HG02588 (cell line): ENCODE data around the gene PNCK.

ENCODE experiments used
- ATAC-seq: cut with Tn5 transposase; IDR thresholded peaks from one replicate; pipeline ENCODE4 v1.9.1; 2021; ENCODE audit warnings: mild to moderate bottlenecking, moderate library complexity; ENCODE audit not compliant: unreplicated experiment

The PNCK gene

GRCh38 chrX:153665726-153666306 is 7.8 kb downstream of the PNCK start:
- no peak for ATAC-seq

DNA sequence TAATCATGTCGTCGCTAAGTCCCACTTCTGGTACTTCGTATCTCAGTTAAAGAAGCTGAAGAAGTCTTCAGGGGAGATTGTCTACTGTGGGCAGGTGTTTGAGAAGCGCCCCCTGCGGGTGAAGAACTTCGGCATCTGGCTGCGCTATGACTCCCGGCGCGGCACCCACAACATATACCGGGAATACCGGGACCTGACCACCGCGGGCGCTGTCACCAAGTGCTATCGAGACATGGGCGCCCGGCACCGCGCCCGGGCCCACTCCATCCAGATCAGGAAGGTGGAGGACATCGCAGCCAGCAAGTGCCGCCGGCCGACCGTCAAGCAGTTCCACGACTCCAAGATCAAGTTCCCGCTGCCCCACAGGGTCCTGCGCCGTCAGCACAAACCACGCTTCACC is 11.3 kb downstream of the PNCK start:
- no peak for ATAC-seq

DNA sequence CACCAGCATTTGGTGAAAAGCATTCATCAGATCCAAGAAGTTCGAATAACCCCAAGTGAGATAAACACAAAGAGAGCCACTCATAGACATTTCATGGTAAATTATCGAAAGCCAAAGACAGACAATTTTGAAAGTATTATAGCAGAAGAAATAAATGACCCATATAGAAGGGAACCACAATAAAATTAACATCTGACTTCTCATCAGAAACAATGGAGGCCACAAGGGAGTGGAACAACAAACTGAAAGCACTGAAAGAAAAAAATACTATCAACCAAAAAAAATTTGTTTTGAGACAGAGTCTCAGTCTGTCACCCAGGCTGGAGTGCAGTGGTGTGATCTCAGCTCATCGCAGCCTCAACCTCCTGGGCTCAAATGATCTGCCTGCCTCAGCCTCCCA is 14.3 kb downstream of the PNCK start:
- no peak for ATAC-seq

- no peak for ATAC-seq
These were observed 16.5 kb downstream of the PNCK start for GRCh38 chrX:153657161-153657560.

DNA sequence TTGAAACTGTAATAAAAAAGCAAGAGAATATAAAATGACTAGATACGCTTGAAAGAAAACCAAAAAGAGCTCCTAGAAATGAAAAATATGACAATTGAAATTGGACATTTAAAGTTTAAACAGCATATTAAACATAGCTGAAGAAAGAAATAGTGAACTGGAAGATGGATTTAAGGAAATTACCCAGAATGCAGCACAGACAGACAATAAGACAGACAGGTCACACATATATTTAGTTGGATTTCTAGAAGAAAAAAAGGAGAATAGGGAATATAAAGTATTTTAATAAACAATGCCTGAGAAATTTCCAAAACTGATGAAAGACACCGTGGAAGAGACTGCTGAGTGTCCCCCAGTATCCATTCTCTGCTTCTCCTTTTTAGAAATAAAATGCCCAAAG is 20.1 kb downstream of the PNCK start:
- ATAC-seq: no peak

- ATAC-seq: no peak
These were observed 22.0 kb downstream of the PNCK start for GRCh38 chrX:153651540-153652079.

DNA sequence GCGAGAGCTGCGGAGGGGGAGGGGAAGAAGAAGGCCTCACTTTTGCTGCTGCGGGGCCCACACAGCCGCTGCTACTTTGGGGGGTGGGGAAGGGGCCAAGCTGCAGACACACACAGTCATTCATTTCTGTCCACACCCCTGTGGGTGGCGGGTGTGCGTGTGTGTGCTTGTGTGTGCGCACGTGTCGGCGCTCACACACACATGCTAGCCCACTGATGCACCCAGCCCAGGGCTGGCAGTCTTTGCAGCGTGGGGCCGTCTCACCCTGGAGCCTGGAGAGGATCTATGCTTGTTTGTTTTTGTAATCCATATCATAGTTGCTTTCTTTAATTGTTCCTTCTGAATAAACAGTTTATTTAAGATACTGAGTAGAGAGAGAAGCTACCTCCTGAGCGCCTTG is 22.7 kb downstream of the PNCK start:
- ATAC-seq: no peak

GRCh38 chrX:153649915-153650782 is 23.5 kb downstream of the PNCK start:
- no peak for ATAC-seq

DNA sequence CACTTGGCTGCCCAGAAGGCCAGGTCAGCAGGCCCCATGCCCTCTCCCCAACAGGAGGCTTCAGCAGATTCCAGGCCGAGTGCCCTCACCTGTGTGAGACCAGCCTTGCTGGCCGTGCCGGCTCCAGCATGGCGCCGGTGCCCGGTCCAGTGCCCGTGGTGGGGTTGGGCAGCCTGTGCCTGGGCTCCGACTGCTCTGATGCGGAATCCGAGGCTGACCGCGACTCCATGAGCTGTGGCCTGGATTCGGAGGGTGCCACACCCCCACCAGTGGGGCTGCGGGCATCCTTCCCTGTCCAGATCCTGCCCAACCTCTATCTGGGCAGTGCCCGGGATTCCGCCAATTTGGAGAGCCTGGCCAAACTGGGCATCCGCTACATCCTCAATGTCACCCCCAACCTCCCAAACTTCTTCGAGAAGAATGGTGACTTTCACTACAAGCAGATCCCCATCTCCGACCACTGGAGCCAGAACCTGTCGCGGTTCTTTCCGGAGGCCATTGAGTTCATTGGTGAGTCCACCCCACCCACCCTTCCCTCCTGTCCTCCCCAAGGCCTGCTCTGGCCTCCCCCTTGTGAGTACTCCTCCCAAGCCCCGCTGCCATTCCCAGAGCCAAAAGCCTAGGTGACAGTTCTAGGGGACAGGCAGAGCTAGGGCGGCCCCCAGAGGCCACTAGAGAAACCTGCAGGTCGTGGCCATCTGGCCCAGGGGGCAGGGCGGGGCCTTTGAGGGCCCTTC is 24.3 kb downstream of the PNCK start:
- no peak for ATAC-seq

- no peak for ATAC-seq
These were observed 25.0 kb downstream of the PNCK start for GRCh38 chrX:153648358-153649177.

DNA sequence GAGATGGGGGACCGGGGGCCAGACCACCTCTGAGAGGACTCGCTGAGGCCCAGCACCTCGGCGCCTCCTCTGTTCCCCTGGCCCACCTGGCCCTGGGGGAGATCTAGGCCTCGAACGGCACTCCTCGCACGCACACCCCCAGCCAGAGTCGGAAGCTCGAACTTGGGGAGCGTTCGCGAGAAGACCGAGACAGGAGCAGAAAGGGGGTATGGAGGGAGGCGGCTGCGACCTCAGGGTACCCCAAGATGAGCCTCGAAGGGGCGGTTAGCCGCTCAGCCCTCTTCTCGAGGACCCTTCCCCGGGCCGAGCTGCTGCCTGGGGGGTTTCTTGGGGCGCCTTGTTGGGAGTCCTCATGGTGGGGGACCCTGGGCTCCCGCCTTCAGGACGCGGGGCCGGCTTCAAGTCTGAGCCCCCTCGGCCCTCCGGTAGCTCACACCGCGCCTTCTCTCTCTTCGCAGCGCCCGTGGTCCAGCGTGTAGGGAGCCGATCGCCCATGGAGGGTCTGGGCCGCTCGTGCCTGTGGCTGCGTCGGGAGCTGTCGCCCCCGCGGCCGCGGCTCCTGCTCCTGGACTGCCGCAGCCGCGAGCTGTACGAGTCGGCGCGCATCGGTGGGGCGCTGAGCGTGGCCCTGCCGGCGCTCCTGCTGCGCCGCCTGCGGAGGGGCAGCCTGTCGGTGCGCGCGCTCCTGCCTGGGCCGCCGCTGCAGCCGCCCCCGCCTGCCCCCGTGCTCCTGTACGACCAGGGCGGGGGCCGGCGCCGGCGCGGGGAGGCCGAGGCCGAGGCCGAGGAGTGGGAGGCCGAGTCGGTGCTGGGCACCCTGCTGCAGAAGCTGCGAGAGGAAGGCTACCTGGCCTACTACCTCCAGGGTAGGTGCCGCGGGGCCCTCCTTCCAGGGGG is 25.9 kb downstream of the PNCK start:
- no peak for ATAC-seq

DNA sequence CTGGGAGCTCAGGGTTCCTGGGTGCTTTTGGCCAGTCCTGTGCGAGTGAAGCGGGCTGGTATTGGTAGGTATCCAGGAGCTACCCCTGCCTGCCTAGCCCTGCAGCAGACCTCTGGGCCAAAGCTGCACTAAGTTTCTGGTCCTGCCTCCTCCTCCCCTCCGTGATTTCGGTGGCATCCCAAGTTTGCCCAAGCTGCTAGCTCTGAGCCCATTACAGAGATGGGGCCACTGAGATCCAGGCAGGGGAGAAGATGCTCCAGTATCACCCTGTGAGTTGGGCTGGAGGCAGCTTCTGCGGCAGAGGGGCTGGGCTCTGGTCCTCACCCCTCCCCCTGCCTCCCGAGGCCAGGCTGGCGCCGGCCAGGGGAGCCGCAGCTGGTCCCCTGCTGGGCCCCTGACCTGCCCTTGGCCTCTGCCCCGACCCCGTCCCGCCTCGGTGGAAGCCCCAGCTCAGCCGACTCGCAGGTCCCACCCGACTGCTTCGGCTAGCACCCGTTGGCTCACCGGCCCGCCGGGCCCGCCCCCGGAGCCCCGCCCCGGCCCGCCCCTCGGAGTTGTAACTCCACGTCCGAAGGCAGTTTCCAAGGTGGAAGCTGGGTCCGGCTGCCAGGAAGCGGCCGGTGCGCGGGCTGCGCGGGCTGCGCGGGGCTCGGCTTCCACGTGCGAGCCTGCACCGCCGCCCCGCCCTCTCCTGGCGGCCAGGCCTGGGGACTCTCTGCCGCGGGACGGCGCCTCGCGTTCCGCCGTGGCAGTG is 26.8 kb downstream of the PNCK start, which contains the start of gene DUSP9:
DUSP9 (plus strand) TSS at position 584 of the 754 bp plus-strand sequence. CDS start 751 bp downstream, outside the sequence.
- ATAC-seq: no peak

- ATAC-seq: no peak
These were observed 27.6 kb downstream of the PNCK start for GRCh38 chrX:153645921-153646488.

GRCh38 chrX:153645151-153645550 is 28.5 kb downstream of the PNCK start:
- no peak for ATAC-seq

GRCh38 chrX:153644356-153645125 is 29.1 kb downstream of the PNCK start:
- no peak for ATAC-seq

DNA sequence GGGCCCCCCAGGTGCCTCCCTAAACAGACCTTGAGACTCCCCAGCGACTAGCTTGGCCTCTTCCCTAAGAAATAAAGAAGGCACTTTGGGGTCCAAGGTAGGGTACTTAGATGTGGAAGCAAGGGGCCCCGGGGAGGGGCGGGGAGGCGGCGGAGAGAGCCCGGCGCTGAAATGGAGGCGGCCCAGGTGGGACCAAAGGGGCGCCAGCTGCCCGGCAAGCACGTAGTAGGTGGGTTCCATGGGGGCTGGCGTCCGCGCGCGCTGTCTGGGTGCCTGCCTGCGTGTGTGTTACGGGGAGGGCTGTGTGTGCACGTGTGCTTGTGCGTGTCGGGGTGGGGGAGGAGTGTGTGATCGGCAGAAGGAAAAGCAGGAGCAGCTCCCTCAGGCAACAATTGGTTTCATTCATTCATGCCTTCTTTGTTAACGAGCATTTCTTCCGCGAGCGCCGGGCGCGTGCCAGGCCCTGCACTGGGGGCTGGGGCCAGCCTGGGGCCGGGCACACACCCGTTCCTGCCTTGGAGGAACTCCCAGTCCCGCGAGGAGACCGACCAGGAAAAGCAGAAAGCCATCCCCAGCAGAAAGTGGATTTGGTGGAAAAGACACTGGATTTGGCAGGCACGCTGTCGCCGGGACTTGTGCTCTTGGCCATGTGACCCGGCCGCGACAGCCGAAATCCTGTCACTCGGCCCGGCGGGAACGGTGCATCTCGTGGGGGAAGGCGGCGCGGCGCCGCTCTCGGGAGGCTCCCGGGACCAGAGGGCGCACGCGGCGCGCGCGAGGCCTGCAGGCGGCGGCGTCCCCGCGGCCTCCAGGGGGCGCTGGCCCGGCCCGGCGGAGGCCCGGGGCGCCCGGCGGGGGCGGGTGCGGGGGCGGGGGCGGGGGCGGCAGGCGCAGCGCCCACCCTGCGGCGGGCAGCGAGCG is 29.9 kb downstream of the PNCK start:
- no peak for ATAC-seq
